Panc1 (cell line): Measurements from ENCODE around the gene HS3ST5. TPM values are rescaled to one million over a fixed set of nuclear protein-coding genes. Genes with fewer than 3 reads are reported as not detected.

Source experiments
- ATAC-seq: fragments of 200-7000 bp; cut with Tn5 transposase; 2 replicates; pipeline ENCODE4 v1.9.1; 2020; ENCODE audit warnings: mild to moderate bottlenecking, moderate library complexity
- BruUV-seq: library from RNA; stranded (reverse); fragments of 400-500 nt; replicated peaks from 2 replicates; lab custom pipeline; 2021; lab: Mats Ljungman, UMichigan
- CTCF ChIA-PET: fragments of 300-600 bp; sonication (Branson Sonifier 250); formaldehyde crosslinking; loops from one replicate; lab custom pipeline; 2022; ENCODE audit warnings: antibody characterized with exemption; lab: Charles Lee
- POLR2A ChIA-PET: fragments of 300-600 bp; sonication (Branson Sonifier 250); formaldehyde crosslinking; loops from one replicate; lab custom pipeline; 2022; ENCODE audit warnings: antibody characterized with exemption; lab: Charles Lee
- DNase-seq: peaks from one replicate; pipeline ENCODE4 v3.0.0-alpha.2; 2010; ENCODE audit warnings: low read depth, low spot score
- H3K27ac ChIP-seq: 2 replicates; pipeline ENCODE4 v1.5.1; 2011; ENCODE audit warnings: mild to moderate bottlenecking, low read length, inconsistent platforms
- H3K27me3 ChIP-seq: fragments of 200-500 bp; sonication (Bioruptor generic); 2 replicates; pipeline ENCODE4 v1.6.0; 2014; ENCODE audit warnings: low read length, inconsistent platforms; ENCODE audit not compliant: control insufficient read depth, insufficient read depth
- H3K36me3 ChIP-seq: fragments of 200-500 bp; sonication (Bioruptor generic); 2 replicates; pipeline ENCODE4 v1.5.1; 2014; ENCODE audit warnings: inconsistent platforms, mild to moderate bottlenecking, low read length, moderate library complexity; ENCODE audit not compliant: control insufficient read depth, insufficient read depth
- H3K4me1 ChIP-seq: 2 replicates; pipeline ENCODE4 v1.5.1; 2011; ENCODE audit warnings: inconsistent platforms, mild to moderate bottlenecking, low read length, moderate library complexity; ENCODE audit not compliant: control insufficient read depth, insufficient read depth
- H3K4me3 ChIP-seq, 2 experiments: 2 replicates each; pipeline ENCODE4 v1.5.1; 2011 to 2012; ENCODE audit warnings: low read depth in 2 of 2, low read length in 2 of 2, mild to moderate bottlenecking in 2 of 2, inconsistent platforms in 1 of 2, moderate library complexity in 1 of 2
- H3K9me3 ChIP-seq: fragments of 200-500 bp; sonication (Bioruptor generic); 2 replicates; pipeline ENCODE4 v1.5.1; 2014; ENCODE audit warnings: low read depth, mild to moderate bottlenecking, inconsistent platforms, low read length, moderate library complexity; ENCODE audit not compliant: control insufficient read depth, insufficient read depth
- CTCF ChIP-seq: fragments of 450-650 bp; IDR thresholded peaks from 2 replicates; pipeline ENCODE4 v1.5.1; 2017; ENCODE audit warnings: mild to moderate bottlenecking
- POLR2AphosphoS5 ChIP-seq: IDR thresholded peaks from 2 replicates; pipeline ENCODE4 v1.6.1; 2012; ENCODE audit warnings: mild to moderate bottlenecking, low read depth, low read length, moderate library complexity
- REST ChIP-seq, 2 experiments: IDR thresholded peaks; 2 replicates each; pipeline ENCODE4 v1.6.1; 2011 to 2012; ENCODE audit warnings: low read depth in 2 of 2, control low read depth in 1 of 2, low read length in 1 of 2, mild to moderate bottlenecking in 1 of 2, moderate library complexity in 1 of 2; ENCODE audit not compliant: insufficient read depth in 1 of 2
- SIN3A ChIP-seq: IDR thresholded peaks from 2 replicates; pipeline ENCODE4 v1.6.1; 2012; ENCODE audit warnings: low read depth, mild to moderate bottlenecking, low read length, moderate library complexity, borderline replicate concordance; ENCODE audit not compliant: insufficient read depth
- TCF7L2 ChIP-seq: IDR thresholded peaks from 2 replicates; pipeline ENCODE4 v1.6.1; 2011; ENCODE audit warnings: mild to moderate bottlenecking, low read depth, low read length, inconsistent platforms
- in situ Hi-C: cut with HindIII; loops from 2 replicates; pipeline ENCODE4 v1.10.0; 2016; ENCODE audit warnings: low sequenced_read_pairs, low pct_unique_long_range_greater_than_20kb
- intact Hi-C: fragments of 100-400 bp; cut with micrococcal nuclease; formaldehyde crosslinking; loops from one replicate; pipeline ENCODE4 v1.10.0; 2022; ENCODE audit not compliant: unreplicated experiment
- total RNA-seq: library from RNA; stranded (reverse); gene quantifications from one replicate; pipeline ENCODE4 v1.2.1, GENCODE V29; 2021; ENCODE audit not compliant: unreplicated experiment

The HS3ST5 gene
- total RNA-seq, 1 experiment from 2014 or later, result 0.05 TPM

- in situ Hi-C loops (no loop called here), intact Hi-C loops (no loop called here)
- H3K4me3 ChIP-seq, result no peak overlapping the region
- ATAC-seq, result no peak
- no peak for TF ChIP-seq SIN3A
- TF ChIP-seq POLR2AphosphoS5, result no peak
- no peak for TF ChIP-seq REST (IDR thresholded peaks at IDR 0.05; ENCODE audit: insufficient read depth in 1 of 2, low read depth in 2 of 2, low read length in 1 of 2)
- TF ChIP-seq TCF7L2, result no peak
- no peak for TF ChIP-seq CTCF
- H3K27ac ChIP-seq, result no peak overlapping the region
- ChIA-PET CTCF (no interaction called here), POLR2A (no interaction called here)
- no peaks in the 10 kb centered on the region for H3K27me3 ChIP-seq
- H3K36me3 ChIP-seq, result no peaks in the 10 kb centered on the region
- H3K4me1 ChIP-seq, result no peaks in the 10 kb centered on the region
- H3K9me3 ChIP-seq, result no peaks in the 10 kb centered on the region
- no peak for DNase-seq
- no TSS peak for BruUV-seq
Observed at GRCh38 chr6:114281496-114281895, 61.3 kb downstream of the HS3ST5 start.

- Histone ChIP-seq H3K36me3 (no peaks in the 10 kb centered on the region), H3K27ac (no peak overlapping the region), H3K4me1 (no peaks in the 10 kb centered on the region), H3K27me3 (no peaks in the 10 kb centered on the region), H3K4me3 (no peak overlapping the region), H3K9me3 (no peaks in the 10 kb centered on the region)
- DNase-seq (no peak), ATAC-seq (no peak)
- BruUV-seq, result no TSS peak
- CTCF ChIA-PET, result no interaction called here
- intact Hi-C loops, result no loop called here
- no peak for TF ChIP-seq CTCF
- TF ChIP-seq TCF7L2, result no peak
- no peak for TF ChIP-seq POLR2AphosphoS5
- TF ChIP-seq REST (IDR thresholded peaks at IDR 0.05; ENCODE audit: insufficient read depth in 1 of 2, low read depth in 2 of 2, low read length in 1 of 2), result no peak
- no peak for TF ChIP-seq SIN3A
- in situ Hi-C loops, result no loop called here
- POLR2A ChIA-PET, result no interaction called here
Observed at GRCh38 chr6:114280239-114280982, 62.4 kb downstream of the HS3ST5 start.
